GM23248 (cell line): ENCODE results near the gene PRSS27.

ENCODE experiments used
- EZH2 ChIP-seq: fragments of 200-600 bp; sonication (generic); IDR thresholded peaks from 2 replicates; pipeline ENCODE4 v1.6.1; 2018; ENCODE audit warnings: antibody characterized with exemption, mild to moderate bottlenecking; ENCODE audit not compliant: insufficient read depth, poor library complexity, severe bottlenecking
- EZH2phosphoT487 ChIP-seq: fragments of 200-600 bp; sonication (generic); IDR thresholded peaks from 2 replicates; pipeline ENCODE4 v1.6.1; 2018; ENCODE audit warnings: antibody characterized with exemption, moderate library complexity, mild to moderate bottlenecking, low read depth; ENCODE audit not compliant: insufficient read depth

- TF ChIP-seq EZH2, result no peak
- no peak for TF ChIP-seq EZH2phosphoT487
Measured at GRCh38 chr16:2769675-2770056, 49.6 kb upstream of the PRSS27 start.
